Measurements from ENCODE around the gene CTDSPL. TPM values are rescaled to one million over a fixed set of nuclear protein-coding genes. Genes with fewer than 3 reads are reported as not detected.

CTDSPL gene
- total and polyA plus RNA-seq, 2 of the 13 experiments (the other 11 are each of a cell fraction or from before 2014, with no cell fraction given): 26.1 to 142 TPM

DNA sequence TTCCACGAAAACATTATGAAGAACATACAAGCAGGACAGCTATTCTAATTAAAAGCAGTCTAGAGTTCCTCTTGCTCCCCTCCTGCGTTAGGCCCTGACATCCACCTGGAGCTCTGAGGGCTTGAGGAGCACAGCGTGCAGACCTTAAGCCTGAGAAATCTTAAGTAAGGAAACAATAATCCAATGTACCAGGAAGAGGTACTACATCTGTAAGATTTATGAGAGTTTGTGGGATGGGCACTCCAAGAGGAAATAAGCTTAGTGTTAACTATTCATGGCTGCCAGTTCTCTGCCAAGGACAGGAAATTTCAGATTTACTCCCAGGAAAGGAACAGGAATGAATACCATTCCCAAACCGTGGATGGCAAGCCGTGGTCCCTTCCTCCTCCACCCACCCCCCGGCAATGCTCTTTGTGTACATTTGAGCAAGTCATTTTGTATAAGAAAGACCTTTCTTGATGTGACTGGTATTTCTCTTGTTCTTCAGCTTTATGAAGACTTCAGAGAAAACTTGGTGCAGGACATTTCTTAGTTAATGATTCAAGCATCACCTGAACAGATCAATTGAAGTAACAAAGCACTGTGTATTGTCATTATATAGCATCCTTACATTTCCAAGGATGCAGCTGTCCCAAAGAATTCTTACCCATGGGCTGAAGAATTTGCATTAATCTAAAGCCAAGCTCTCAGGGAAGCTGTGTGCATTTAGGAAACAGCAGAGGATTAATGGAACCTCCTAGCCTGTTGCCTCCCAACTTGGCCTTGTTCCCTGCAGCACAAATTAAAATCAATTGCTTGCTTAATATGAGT is 100.1 kb downstream of the CTDSPL start:
- Histone ChIP-seq H4K20me1 (ENCODE audit: insufficient read depth, low read length) (no peaks in the 10 kb centered on the region), H2AFZ (ENCODE audit: low read length) (no peak overlapping the region), H3K4me3 (replicated peaks in 1 of 3; ENCODE audit: insufficient read depth in 1 of 3, low read depth in 2 of 3, low read length in 3 of 3) (no peak overlapping the region), H3K4me2 (ENCODE audit: low read depth, low read length) (no peak overlapping the region), H3K27ac (ENCODE audit: extremely low read length, insufficient read depth, low read length) (peak overlapping the region; percentile 26), H3K36me3 (replicated peaks in 1 of 2; ENCODE audit: control insufficient read depth in 1 of 2, insufficient read depth in 2 of 2, low read length in 2 of 2) (peaks cover 7 to 22% of the 10 kb centered on the region in 2 experiments), H3K9me3 (ENCODE audit: low read length) (no peaks in the 10 kb centered on the region), H3K27me3 (ENCODE audit: control insufficient read depth in 1 of 2, insufficient read depth in 2 of 2, low read length in 2 of 2) (no peaks in the 10 kb centered on the region), H3K9ac (ENCODE audit: insufficient read depth, low read depth, low read length) (no peak overlapping the region), H3K4me1 (ENCODE audit: insufficient read depth, low read length) (peaks cover 57% of the 10 kb centered on the region), H3K79me2 (ENCODE audit: insufficient read depth, low read length) (peaks cover 3% of the 10 kb centered on the region)
- CTCF ChIA-PET (ENCODE audit: low intra/inter-chr PET ratio, low total read pairs): no interaction called here
- TF ChIP-seq, protein P1, sequence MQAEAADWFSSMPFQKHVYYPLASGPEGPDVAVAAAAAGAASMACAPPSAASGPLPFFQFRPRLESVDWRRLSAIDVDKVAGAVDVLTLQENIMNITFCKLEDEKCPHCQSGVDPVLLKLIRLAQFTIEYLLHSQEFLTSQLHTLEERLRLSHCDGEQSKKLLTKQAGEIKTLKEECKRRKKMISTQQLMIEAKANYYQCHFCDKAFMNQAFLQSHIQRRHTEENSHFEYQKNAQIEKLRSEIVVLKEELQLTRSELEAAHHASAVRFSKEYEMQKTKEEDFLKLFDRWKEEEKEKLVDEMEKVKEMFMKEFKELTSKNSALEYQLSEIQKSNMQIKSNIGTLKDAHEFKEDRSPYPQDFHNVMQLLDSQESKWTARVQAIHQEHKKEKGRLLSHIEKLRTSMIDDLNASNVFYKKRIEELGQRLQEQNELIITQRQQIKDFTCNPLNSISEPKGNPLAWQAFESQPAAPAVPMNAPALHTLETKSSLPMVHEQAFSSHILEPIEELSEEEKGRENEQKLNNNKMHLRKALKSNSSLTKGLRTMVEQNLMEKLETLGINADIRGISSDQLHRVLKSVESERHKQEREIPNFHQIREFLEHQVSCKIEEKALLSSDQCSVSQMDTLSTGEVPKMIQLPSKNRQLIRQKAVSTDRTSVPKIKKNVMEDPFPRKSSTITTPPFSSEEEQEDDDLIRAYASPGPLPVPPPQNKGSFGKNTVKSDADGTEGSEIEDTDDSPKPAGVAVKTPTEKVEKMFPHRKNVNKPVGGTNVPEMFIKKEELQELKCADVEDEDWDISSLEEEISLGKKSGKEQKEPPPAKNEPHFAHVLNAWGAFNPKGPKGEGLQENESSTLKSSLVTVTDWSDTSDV (CRISPR knock-in tag; IDR thresholded peaks at IDR 0.05): no peak
- POLR2A ChIA-PET: interaction anchor here (1.1 to 1.3 kb wide), 2 partner anchors 23 to 52 kb away, joined by 4 read pairs; no protein-coding TSS in a partner anchor
- 91% methylated on average over 6 of the region's 6 CpGs for WGBS (ENCODE audit: low lambda C conversion rate)
- ATAC-seq (no peak), FAIRE-seq (peak; percentile 12), DNase-seq (ENCODE audit: low spot score) (no peak)
- BruUV-seq (replicated peaks): no TSS peak
- in situ Hi-C loops (cut with HindIII; ENCODE audit: extremely low pct_ligation_motif_present, low pct_unique_long_range_greater_than_20kb) (no loop called here), intact Hi-C loops (cut with micrococcal nuclease; ENCODE audit: unreplicated experiment) (no loop called here)

DNA sequence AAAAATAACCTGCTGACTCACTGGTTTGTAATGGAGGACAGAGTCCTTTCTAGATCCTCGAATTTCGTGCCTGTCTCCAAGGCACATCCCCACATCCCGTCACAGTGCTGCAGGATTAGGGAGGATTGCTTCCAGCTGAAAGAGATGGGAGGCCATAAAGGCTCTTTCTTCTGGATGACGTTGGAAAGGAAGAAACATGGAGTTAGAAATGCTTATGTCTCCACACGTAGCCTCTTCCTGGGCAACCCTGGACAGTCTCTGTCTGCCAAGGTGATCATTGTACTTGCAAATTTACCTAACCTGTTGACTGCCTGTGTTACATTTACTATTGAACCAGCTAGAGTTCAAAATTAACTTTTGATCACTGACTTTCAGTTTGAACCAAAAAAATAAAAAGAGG is 101.3 kb downstream of the CTDSPL start:
- Histone ChIP-seq H4K20me1 (ENCODE audit: insufficient read depth, low read length) (no peaks in the 10 kb centered on the region), H3K27ac (ENCODE audit: extremely low read length, insufficient read depth, low read length) (peak overlapping the region; percentile 19), H3K36me3 (replicated peaks in 1 of 2; ENCODE audit: control insufficient read depth in 1 of 2, insufficient read depth in 2 of 2, low read length in 2 of 2) (peaks cover 6 to 27% of the 10 kb centered on the region in 2 experiments), H2AFZ (ENCODE audit: low read length) (no peak overlapping the region), H3K27me3 (ENCODE audit: control insufficient read depth in 1 of 2, insufficient read depth in 2 of 2, low read length in 2 of 2) (no peaks in the 10 kb centered on the region), H3K4me3 (replicated peaks in 1 of 3; ENCODE audit: insufficient read depth in 1 of 3, low read depth in 2 of 3, low read length in 3 of 3) (no peak overlapping the region), H3K79me2 (ENCODE audit: insufficient read depth, low read length) (peaks cover 3% of the 10 kb centered on the region), H3K9ac (ENCODE audit: insufficient read depth, low read depth, low read length) (no peak overlapping the region), H3K4me1 (ENCODE audit: insufficient read depth, low read length) (peaks cover 63% of the 10 kb centered on the region), H3K9me3 (ENCODE audit: low read length) (no peaks in the 10 kb centered on the region), H3K4me2 (ENCODE audit: low read depth, low read length) (peak overlapping the region; percentile 13; the same call in 1 of the 2 replicates)
- FAIRE-seq (peak; percentile 73), DNase-seq (ENCODE audit: low spot score) (no peak), ATAC-seq (no peak)
- BruUV-seq (replicated peaks): no TSS peak
- intact Hi-C loops (cut with micrococcal nuclease; ENCODE audit: unreplicated experiment) (no loop called here), in situ Hi-C loops (cut with HindIII; ENCODE audit: extremely low pct_ligation_motif_present, low pct_unique_long_range_greater_than_20kb) (no loop called here)
- POLR2A ChIA-PET: no interaction called here
- WGBS (ENCODE audit: low lambda C conversion rate): 68% methylated on average over 5 of the region's 5 CpGs
- CTCF ChIA-PET (ENCODE audit: low intra/inter-chr PET ratio, low total read pairs): no interaction called here
- TF ChIP-seq RFXAP (CRISPR knock-in tag; IDR thresholded peaks at IDR 0.05; ENCODE audit: borderline replicate concordance): no peak
- TF ChIP-seq, protein P2, sequence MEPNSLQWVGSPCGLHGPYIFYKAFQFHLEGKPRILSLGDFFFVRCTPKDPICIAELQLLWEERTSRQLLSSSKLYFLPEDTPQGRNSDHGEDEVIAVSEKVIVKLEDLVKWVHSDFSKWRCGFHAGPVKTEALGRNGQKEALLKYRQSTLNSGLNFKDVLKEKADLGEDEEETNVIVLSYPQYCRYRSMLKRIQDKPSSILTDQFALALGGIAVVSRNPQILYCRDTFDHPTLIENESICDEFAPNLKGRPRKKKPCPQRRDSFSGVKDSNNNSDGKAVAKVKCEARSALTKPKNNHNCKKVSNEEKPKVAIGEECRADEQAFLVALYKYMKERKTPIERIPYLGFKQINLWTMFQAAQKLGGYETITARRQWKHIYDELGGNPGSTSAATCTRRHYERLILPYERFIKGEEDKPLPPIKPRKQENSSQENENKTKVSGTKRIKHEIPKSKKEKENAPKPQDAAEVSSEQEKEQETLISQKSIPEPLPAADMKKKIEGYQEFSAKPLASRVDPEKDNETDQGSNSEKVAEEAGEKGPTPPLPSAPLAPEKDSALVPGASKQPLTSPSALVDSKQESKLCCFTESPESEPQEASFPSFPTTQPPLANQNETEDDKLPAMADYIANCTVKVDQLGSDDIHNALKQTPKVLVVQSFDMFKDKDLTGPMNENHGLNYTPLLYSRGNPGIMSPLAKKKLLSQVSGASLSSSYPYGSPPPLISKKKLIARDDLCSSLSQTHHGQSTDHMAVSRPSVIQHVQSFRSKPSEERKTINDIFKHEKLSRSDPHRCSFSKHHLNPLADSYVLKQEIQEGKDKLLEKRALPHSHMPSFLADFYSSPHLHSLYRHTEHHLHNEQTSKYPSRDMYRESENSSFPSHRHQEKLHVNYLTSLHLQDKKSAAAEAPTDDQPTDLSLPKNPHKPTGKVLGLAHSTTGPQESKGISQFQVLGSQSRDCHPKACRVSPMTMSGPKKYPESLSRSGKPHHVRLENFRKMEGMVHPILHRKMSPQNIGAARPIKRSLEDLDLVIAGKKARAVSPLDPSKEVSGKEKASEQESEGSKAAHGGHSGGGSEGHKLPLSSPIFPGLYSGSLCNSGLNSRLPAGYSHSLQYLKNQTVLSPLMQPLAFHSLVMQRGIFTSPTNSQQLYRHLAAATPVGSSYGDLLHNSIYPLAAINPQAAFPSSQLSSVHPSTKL (CRISPR knock-in tag; IDR thresholded peaks at IDR 0.05): 0 out of 2 replicates have a peak, but pooled peaks have one; percentile 10
- no peak for TF ChIP-seq FOXP1 (IDR thresholded peaks at IDR 0.05)
- TF ChIP-seq FOXP1 (CRISPR knock-in tag; IDR thresholded peaks at IDR 0.05): peak; percentile 34; the same call in 1 of the 2 replicates
- TF ChIP-seq, protein P3, sequence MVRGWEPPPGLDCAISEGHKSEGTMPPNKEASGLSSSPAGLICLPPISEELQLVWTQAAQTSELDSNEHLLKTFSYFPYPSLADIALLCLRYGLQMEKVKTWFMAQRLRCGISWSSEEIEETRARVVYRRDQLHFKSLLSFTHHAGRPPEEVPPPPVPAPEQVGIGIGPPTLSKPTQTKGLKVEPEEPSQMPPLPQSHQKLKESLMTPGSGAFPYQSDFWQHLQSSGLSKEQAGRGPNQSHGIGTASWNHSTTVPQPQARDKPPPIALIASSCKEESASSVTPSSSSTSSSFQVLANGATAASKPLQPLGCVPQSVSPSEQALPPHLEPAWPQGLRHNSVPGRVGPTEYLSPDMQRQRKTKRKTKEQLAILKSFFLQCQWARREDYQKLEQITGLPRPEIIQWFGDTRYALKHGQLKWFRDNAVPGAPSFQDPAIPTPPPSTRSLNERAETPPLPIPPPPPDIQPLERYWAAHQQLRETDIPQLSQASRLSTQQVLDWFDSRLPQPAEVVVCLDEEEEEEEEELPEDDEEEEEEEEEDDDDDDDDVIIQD (CRISPR knock-in tag; IDR thresholded peaks at IDR 0.05; ENCODE audit: low read depth): peak; percentile 58; the same call in 1 of the 2 replicates
- TF ChIP-seq ZNF20 (CRISPR knock-in tag; IDR thresholded peaks at IDR 0.05): no peak
- peak; percentile 37; the same call in 1 of the 2 replicates for TF ChIP-seq MED1 (CRISPR knock-in tag; IDR thresholded peaks at IDR 0.05)
- peak; percentile 50 for TF ChIP-seq RBM22 (optimal IDR thresholded peaks at IDR 0.05; ENCODE audit: low read length)

Data from HepG2 (cell line).